H1 (cell line): ENCODE results near the gene KCNH1. TPM values are rescaled to one million over a fixed set of nuclear protein-coding genes. Genes with fewer than 3 reads are reported as not detected.

Experiments used
- CBX8 ChIP-seq: fragments of 300-800, 300-1000 bp; sonication (generic); IDR thresholded peaks from 2 replicates; pipeline ENCODE4 v1.7.1; 2016; ENCODE audit warnings: low read depth, low read length, borderline replicate concordance
- KDM1A ChIP-seq: fragments of 200-600, 300-600 bp; sonication (generic); IDR thresholded peaks from 2 replicates; pipeline ENCODE4 v1.7.1; 2016; ENCODE audit warnings: mild to moderate bottlenecking, low read length, borderline replicate concordance
- KDM5A ChIP-seq: fragments of 200-600 bp; IDR thresholded peaks from 2 replicates; pipeline ENCODE4 v1.7.1; 2012; ENCODE audit warnings: mild to moderate bottlenecking, low read length, inconsistent platforms, mixed read lengths
- NRF1 ChIP-seq: IDR thresholded peaks from 2 replicates; pipeline ENCODE4 v1.6.1; 2011; ENCODE audit warnings: mild to moderate bottlenecking, low read depth, low read length, improper control_type of control experiment
- TCF12 ChIP-seq: IDR thresholded peaks from 2 replicates; pipeline ENCODE4 v1.6.1; 2011; ENCODE audit warnings: low read depth, mild to moderate bottlenecking, low read length
- polyA plus RNA-seq, 7 experiments: library from polyadenylated mRNA; depleted of rRNA in 3 of 7; stranded (reverse) in 5 of 7; unstranded in 2 of 7; fragments of >200 nt in 5 of 7; fragments of 200-250 nt in 2 of 7; gene quantifications; 1 replicate in 5 of 7; 2 replicates in 1 of 7; 4 replicates in 1 of 7; pipeline versions ENCODE4 v1.2.1 to v1.2.3, GENCODE V29; 2011 to 2013; ENCODE audit warnings: missing spikeins in 2 of 7, mixed read lengths in 2 of 7
- total RNA-seq: library from RNA; stranded (reverse); fragmentation: NEBNext Ultra II Directional; extraction: Animal tissue kit (Norgen Biotek cat#: 25700); gene quantifications from 2 replicates; pipeline ENCODE4 v1.2.1, GENCODE V29; 2021
- TF ChIP-seq, protein P1 (sequence below): IDR thresholded peaks from 2 replicates; pipeline ENCODE4 v1.6.1; 2012; ENCODE audit warnings: low read length, inconsistent platforms

The KCNH1 gene
- total and polyA plus RNA-seq, 2 of the 8 experiments (the other 6 are each of a cell fraction or from before 2014, with no cell fraction given): 0.27 to 0.34 TPM

DNA sequence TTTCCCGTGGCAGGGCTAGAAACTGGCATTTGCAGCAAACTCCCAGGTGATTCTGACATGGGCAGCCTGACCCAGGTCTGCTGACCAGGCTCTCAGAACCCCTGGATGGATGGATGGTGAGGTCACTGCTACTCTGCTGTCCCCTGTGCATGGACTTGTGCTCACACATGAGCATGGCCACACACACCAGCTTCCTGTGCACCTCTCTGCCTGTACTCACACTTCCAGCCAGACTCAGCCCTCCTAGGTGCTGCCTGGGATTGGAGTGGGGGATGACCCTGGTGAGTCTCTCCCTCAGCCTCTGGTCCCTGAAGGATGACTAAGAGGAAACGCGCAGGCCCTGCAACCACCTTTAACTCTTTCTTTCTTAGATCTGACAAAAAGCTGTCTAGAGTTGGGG, 444.1 kb downstream of the KCNH1 start (continued):
- no peak for TF ChIP-seq KDM5A
- TF ChIP-seq, protein P1, sequence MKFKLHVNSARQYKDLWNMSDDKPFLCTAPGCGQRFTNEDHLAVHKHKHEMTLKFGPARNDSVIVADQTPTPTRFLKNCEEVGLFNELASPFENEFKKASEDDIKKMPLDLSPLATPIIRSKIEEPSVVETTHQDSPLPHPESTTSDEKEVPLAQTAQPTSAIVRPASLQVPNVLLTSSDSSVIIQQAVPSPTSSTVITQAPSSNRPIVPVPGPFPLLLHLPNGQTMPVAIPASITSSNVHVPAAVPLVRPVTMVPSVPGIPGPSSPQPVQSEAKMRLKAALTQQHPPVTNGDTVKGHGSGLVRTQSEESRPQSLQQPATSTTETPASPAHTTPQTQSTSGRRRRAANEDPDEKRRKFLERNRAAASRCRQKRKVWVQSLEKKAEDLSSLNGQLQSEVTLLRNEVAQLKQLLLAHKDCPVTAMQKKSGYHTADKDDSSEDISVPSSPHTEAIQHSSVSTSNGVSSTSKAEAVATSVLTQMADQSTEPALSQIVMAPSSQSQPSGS: no peak
- no peak for TF ChIP-seq KDM1A
- TF ChIP-seq NRF1: no peak
- no peak for TF ChIP-seq CBX8
- no peak for TF ChIP-seq TCF12
